HG03460 (cell line): ENCODE data around the gene GRAMD1B.

Experiments used
- ATAC-seq: cut with Tn5 transposase; IDR thresholded peaks from one replicate; pipeline ENCODE4 v1.9.1; 2021; ENCODE audit not compliant: unreplicated experiment

GRAMD1B gene

GRCh38 chr11:123527526-123527925 lies 97.5 kb downstream of the GRAMD1B start:
- no peak for ATAC-seq

GRCh38 chr11:123527947-123528346 lies 97.9 kb downstream of the GRAMD1B start:
- no peak for ATAC-seq

- ATAC-seq = no peak
These were observed 101.3 kb downstream of the GRAMD1B start for GRCh38 chr11:123531325-123531724.

- no peak for ATAC-seq
These were observed 102.1 kb downstream of the GRAMD1B start for GRCh38 chr11:123532131-123532530.

- ATAC-seq = no peak
These were observed 105.3 kb downstream of the GRAMD1B start for GRCh38 chr11:123535401-123535800.

- no peak for ATAC-seq
These were observed 106.8 kb downstream of the GRAMD1B start for GRCh38 chr11:123536690-123537437.

GRCh38 chr11:123537726-123538125 lies 107.7 kb downstream of the GRAMD1B start:
- no peak for ATAC-seq

GRCh38 chr11:123543797-123544196 lies 113.7 kb downstream of the GRAMD1B start:
- no peak for ATAC-seq

GRCh38 chr11:123544631-123545375 lies 114.7 kb downstream of the GRAMD1B start:
- ATAC-seq = no peak

GRCh38 chr11:123545726-123546270 lies 115.7 kb downstream of the GRAMD1B start:
- ATAC-seq = no peak

- no peak for ATAC-seq
These were observed 116.4 kb downstream of the GRAMD1B start for GRCh38 chr11:123546515-123546914.

- ATAC-seq = peak; percentile 73
These were observed 117.1 kb downstream of the GRAMD1B start for GRCh38 chr11:123547180-123547579.

- ATAC-seq = no peak
These were observed 118.7 kb downstream of the GRAMD1B start for GRCh38 chr11:123548774-123549173.

- ATAC-seq = no peak
These were observed 120.2 kb downstream of the GRAMD1B start for GRCh38 chr11:123549926-123550917.

- no peak for ATAC-seq
These were observed 121.0 kb downstream of the GRAMD1B start for GRCh38 chr11:123551079-123551478.

GRCh38 chr11:123556633-123557032 lies 126.6 kb downstream of the GRAMD1B start:
- ATAC-seq = no peak

- no peak for ATAC-seq
These were observed 128.7 kb downstream of the GRAMD1B start for GRCh38 chr11:123558536-123559315.

GRCh38 chr11:123559523-123559955 lies 129.5 kb downstream of the GRAMD1B start:
- ATAC-seq = no peak

GRCh38 chr11:123560006-123560405 lies 129.9 kb downstream of the GRAMD1B start:
- ATAC-seq = no peak

- ATAC-seq = no peak
These were observed 131.3 kb downstream of the GRAMD1B start for GRCh38 chr11:123561431-123561800.
